ENCODE measurements around the gene BTLA.

The BTLA gene

GRCh38 chr3:112416391-112417212 is 82.7 kb downstream of the BTLA start:
- no peaks in the 10 kb centered on the region for H3K9me3 ChIP-seq (ENCODE audit: severe bottlenecking)
- H3K27me3 ChIP-seq (ENCODE audit: insufficient read depth, low read depth, severe bottlenecking), result no peaks in the 10 kb centered on the region
- H3K36me3 ChIP-seq, result no peaks in the 10 kb centered on the region
- no peak for DNase-seq
- TF ChIP-seq CTCF (IDR thresholded peaks at IDR 0.05; ENCODE audit: low read depth, low read length), result no peak
- no peak overlapping the region for H3K27ac ChIP-seq
- no peak overlapping the region for H3K4me3 ChIP-seq (ENCODE audit: low read depth, low read length)

- DNase-seq, result no peak
- TF ChIP-seq CTCF (IDR thresholded peaks at IDR 0.05; ENCODE audit: low read depth, low read length), result no peak
- no peaks in the 10 kb centered on the region for H3K9me3 ChIP-seq (ENCODE audit: severe bottlenecking)
- H3K27ac ChIP-seq, result no peak overlapping the region
- H3K27me3 ChIP-seq (ENCODE audit: insufficient read depth, low read depth, severe bottlenecking), result no peaks in the 10 kb centered on the region
- no peak overlapping the region for H3K4me3 ChIP-seq (ENCODE audit: low read depth, low read length)
- no peaks in the 10 kb centered on the region for H3K36me3 ChIP-seq
These were observed 83.9 kb downstream of the BTLA start for GRCh38 chr3:112415390-112415789.
